Stimulated activated CD4-positive, alpha-beta T cell treated with anti-CD3 and anti-CD28 coated beads, Interleukin-1b, Interleukin-23, amount 100 ng/mL, for 48 hours (primary cell): ENCODE data around the gene HOXA1.

ENCODE experiments used
- DNase-seq: peaks from one replicate; pipeline ENCODE4 v3.0.0-alpha.2; 2020

HOXA1 gene

DNA sequence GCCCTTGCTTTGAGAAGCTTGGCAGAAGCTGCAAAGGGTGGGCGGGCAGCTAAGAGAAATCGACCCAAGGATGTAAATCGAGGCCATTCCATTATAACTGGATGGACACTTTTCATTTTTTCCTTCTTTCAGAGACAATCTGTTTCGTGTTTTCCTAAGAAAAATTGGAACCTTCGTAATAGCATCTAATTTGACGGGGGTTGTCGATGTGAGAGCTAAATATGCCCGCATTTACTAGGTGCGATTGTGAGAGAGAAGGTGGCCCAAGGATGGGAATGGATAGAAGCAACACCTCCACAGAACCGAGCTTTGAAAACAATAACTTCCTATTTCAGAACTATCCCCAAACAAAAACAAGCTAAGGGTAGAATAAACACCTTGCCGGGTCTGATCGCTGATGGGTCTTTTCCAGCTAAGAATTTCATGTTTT is 35.6 kb upstream of the HOXA1 start:
- no peak for DNase-seq

DNA sequence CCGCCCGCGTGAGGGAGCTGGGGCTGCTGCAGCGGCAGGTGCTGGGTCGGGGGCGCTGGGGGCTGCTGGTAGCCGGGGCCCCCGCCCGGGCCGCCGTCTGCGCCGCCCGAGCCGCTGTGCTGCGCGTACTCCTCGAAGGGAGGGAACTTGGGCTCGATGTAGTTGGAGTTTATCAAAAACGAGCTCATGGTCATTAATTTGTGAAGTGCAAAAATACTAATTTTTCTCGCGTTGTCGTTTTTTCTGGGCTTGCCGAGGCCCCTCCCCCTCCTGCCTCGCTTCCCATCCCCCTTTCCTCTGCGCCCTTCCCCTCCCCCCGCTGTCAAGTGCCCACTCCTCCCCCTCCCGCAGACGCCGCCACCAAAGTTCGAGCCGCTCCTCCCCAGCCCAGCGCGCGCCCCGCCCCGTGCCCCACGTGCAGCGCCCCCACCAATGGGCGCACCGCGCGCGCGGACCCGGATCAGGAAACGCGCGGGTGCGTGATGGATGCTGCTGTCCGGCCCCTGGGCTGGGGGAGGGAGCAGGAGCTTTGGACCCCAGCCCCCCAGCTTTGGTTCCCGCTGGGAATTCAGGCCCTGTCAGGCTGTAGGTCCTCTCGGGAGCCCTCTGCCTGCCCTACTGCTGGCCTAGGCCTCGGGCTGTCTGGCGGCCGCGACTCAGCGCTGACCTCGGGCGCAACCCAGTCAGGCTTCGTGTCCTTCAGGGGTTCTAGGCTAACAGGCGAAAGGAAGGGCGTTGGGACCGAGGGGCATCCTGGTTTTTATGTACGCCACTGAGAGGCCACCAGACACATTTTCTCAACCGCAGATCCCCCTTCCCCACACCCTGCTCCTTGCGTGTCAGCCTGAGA is 35.0 kb upstream of the HOXA1 start, which contains the start of gene HOXA4:
Gene HOXA4, minus strand, starts transcription at position 218 of the 850 bp plus-strand sequence. Its CDS starts 24 bp downstream, at position 194.
- peak; percentile 67 for DNase-seq

DNA sequence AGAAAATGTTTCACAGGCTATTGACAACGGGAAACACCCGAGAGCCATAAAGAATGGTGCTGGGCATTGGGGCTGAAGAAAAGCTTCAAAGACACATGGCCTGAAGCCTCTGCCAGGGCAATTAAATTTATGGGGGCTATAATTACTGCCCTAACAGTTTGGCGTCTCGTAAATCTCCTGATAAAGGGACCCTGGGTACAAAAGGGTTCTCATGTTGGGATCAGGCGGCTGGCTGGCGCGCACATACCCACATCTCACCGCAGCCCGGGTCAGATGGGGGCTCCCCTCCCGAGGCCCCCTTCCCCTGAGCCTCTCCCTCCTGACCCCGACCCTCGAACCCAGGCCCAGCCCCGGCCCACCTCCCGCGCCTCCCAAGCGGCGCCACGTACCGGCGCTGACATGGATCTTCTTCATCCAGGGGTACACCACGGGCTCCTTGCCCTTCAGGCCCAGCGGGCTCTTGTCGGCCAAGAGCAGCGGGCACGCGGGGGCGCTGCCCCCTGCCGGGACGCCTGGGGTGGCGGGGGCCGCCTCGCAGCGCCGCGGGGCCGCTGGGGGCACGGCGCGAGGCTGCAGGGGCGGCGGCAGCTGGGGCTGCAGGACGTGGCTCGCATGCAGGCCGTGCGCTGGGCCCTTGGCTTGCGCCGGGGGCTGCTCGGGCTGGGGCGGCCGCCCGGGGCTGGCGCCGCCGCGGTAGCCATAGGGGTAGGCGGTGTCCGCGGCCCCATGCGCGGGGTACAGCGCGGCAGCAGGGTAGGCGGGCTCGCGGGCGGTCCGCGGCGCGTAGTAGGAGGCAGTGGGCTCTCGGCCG is 34.1 kb upstream of the HOXA1 start:
- DNase-seq, result no peak

GRCh38 chr7:27128776-27129728 is 33.3 kb upstream of the HOXA1 start:
- no peak for DNase-seq

DNA sequence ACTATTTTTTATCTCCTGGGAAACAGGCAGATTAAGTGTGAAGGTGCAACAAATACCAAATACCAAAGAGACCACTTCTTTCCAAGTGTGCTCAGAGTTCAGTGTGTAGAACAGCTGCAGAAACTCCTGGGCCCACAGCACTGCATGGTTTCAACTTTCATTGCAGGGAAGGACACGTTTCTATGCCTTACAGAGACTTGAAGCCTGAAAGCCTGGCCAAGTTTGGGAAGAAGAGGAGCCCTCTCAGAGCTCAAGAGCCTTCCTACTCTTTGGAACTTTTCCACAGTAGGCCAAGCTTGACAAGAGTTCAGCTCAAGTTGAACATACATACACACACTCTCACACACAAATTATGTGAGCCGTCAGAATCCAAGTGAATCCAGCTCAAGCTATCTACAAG is 32.2 kb upstream of the HOXA1 start:
- DNase-seq, result no peak

DNA sequence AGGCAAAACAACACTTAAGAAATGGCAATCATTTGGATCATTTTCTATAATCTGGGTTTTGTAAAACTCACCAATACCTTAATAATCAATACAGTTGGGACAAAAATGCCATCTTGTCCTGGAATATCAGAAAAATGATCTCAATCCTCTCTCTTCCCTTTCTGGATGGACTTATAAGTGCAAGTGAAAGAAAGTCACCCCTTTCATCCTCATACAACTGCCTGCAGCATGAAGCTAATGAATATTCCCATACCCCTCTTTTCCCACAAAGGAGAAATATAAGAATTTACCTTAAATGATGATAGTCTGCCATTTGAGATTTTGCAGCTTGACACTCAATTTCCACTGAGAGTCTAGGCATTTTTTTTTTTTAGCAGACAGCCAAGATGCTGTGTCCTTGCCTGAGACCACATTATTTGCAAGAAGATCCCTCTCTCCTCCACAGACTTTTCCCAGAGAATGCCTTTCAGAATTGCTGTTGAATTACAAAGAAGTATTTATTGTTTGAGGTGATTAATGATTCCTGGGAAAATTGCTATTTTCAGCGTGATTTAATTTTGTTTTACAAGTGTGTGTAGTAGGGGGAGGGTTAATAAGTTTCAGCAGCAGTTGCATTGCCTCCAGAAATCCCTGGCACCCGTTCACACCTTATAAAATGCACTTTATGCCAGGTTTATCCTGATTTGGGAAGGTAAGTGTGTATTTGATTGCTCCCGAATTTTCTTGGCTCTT is 31.0 kb upstream of the HOXA1 start:
- DNase-seq, result no peak

- DNase-seq, result no peak
Measured at GRCh38 chr7:27125986-27126394, 30.2 kb upstream of the HOXA1 start.

GRCh38 chr7:27124902-27125689 is 29.3 kb upstream of the HOXA1 start:
- DNase-seq, result no peak

- no peak for DNase-seq
Measured at GRCh38 chr7:27124096-27124901, 28.5 kb upstream of the HOXA1 start.

GRCh38 chr7:27123477-27124053 is 27.8 kb upstream of the HOXA1 start:
- no peak for DNase-seq

DNA sequence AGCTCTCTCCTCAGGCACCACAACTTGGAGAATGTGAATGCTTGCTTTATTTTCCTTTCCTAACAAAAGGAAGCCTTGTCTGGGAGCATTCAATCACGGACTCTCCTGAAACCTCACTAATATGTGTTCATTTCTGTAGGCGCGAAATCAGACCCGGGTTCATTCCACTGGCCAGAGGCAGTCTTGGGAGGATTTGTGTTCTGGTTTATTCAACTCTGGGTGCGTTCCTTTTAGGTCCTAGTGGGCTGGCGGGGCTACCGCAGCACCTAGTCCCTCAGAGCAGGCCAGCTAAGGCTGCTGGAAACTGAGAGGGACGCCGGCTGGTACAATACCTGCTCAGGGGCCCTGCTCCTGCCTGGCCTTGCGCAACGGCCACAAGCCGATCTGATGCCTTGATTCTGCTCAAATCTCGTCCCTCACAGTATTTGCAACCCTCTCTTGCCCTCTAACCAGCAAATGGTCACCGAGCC is 27.2 kb upstream of the HOXA1 start:
- DNase-seq, result no peak

- no peak for DNase-seq
Measured at GRCh38 chr7:27122077-27122910, 26.5 kb upstream of the HOXA1 start.

- no peak for DNase-seq
Measured at GRCh38 chr7:27121684-27122076, 25.9 kb upstream of the HOXA1 start.

GRCh38 chr7:27119412-27119911 is 23.7 kb upstream of the HOXA1 start:
- no peak for DNase-seq

GRCh38 chr7:27118580-27118979 is 22.8 kb upstream of the HOXA1 start:
- DNase-seq, result no peak

- no peak for DNase-seq
Measured at GRCh38 chr7:27117887-27118491, 22.2 kb upstream of the HOXA1 start.

GRCh38 chr7:27116962-27117886 is 21.4 kb upstream of the HOXA1 start:
- no peak for DNase-seq
